GM18505 (cell line): ENCODE measurements around the gene SH2D3C.
"Not testable (repeated sequence)": the region's sequence is repeated elsewhere in the genome, so short reads cannot be mapped to it uniquely, and the experiment has no call there.

Experiments used
- ATAC-seq: cut with Tn5 transposase; IDR thresholded peaks from one replicate; pipeline ENCODE4 v1.9.1; 2021; ENCODE audit not compliant: unreplicated experiment
- POLR2A ChIP-seq: IDR thresholded peaks from 4 replicates; pipeline ENCODE4 v1.6.1; 2011; ENCODE audit warnings: borderline replicate concordance; ENCODE audit not compliant: insufficient read depth, insufficient read length; ENCODE audit errors: extremely low read depth

The SH2D3C gene

DNA sequence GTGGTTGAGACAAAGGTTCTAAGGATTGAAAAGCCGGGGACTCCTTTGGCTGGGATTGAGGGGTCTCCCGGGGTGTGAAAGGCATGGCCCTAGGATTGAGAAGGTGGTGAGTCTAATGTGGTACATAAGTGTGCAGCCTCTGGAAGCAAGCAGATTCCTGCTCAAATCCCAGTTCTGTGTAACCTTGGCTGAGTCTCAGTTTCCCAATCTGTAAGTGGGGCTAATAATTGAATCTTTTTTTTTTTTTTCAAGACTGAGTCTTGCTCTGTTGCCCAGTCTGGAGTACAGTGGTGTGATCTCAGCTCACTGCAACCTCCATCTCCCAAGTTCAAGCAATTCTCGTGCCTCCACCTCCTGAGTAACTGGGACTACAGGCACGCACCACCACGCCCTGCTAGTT, 5.9 kb downstream of the SH2D3C start:
- TF ChIP-seq POLR2A, result no peak
- ATAC-seq, result no peak

DNA sequence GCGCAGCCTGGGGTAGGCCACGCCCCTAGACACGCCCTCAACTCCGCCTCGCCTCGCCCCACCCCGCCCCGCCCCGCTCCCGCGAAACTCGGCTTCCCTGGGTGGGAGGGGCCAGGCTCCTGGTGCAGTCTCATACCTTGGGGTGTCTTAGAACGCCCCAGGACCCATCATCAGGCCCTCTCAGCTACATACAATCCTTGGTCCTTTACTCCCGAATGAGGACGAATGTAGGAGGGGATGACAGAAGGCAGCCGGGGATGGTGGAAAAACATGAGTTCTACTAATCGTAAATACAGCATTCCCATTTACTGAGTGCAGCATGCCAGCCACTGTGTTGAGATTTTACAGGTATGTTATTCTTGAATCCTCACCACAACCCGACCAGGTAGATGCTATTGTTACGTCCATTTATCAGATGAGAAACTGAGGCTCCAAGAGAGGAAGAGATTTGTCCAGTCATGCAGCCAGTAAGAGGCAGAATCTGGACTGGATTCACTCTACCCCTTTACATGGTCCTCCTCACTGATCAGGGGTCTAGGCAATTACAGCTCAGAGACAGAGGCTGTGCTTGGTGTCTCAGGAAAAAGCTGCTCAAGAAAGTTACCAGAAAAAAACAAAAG, 6.8 kb downstream of the SH2D3C start:
- ATAC-seq, result no peak
- no peak for TF ChIP-seq POLR2A

DNA sequence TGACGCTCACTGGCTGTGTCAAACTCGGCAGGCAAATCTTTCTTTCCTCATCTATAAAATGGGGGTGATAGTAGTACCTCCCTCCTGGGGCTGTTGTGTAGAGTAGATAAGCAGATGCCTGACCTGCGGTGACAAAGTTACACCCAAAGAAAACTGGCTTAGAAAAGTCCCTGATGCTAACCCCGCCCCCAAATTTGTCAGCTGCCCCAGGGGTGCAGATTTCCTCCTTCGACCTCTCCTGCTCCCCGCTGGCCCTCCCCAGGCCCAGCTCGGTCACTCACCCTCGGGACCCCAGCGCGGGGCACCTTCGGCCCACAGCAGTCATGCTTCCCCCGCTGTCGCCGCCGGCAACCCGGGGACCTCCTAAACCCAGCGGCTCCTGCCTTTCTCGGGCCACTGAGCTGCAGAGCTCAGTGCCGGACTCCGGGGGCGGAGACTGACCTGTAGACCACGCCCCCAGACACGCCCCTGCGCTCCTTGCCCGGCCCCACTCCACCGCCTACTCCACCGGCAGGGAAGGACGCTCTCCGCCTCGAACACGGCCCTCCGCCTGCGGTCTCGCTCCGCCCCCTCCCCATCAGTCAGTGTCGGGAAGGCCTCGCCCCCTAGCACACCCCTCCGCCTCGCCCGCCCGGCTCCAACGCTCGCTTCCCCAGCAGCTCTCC, 7.4 kb downstream of the SH2D3C start:
- ATAC-seq, result peak; percentile 83
- TF ChIP-seq POLR2A, result no peak

DNA sequence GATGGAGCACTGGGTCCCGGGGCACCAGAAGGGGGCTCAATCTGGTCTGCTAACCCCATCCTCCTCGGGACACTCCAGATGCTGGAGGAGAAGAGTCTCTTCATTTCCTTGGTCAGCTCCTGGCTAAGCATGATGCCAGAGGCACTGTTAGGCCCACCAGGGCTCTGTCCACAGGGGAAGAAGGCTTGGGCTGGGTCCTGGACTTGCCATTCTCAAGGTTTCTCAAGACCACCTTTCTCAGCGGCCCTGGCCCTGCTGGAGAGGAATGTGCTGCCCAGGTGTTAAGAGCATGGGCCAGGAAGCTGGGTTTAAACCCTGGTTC, 7.9 kb downstream of the SH2D3C start:
- ATAC-seq, result no peak
- TF ChIP-seq POLR2A, result no peak

DNA sequence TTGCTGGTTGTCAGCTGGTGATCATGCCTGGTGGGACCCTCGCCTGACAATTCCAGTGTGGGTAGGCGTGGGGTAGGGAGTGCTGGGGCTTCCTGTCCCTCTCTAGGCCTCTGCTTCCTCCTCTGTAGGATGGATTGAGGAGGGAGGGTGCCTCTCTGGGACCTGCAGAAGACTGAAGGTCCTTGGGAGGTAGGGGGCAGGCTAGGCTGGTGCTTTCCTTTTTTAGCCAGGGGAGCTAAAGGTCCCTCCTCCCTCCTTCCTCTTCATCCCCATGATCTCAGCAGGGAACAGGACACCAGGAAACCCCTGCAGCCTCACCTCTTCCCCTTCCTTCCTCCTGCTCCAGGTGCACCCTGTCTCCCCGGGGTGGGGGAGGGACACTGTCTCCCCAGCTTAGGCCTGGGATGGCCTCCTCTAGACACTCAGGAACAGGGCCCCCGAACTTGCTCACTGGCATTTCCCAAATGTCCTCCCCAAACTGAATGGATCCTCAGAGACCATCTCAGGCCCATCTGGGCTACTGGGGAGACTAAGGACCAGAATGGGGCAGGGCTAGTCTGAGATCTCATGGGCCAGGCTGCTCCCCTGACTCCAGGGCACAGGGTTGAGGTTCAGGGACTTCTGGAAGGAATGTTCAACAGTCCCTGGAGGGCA, 8.4 kb downstream of the SH2D3C start:
- TF ChIP-seq POLR2A, result no peak
- no peak for ATAC-seq

DNA sequence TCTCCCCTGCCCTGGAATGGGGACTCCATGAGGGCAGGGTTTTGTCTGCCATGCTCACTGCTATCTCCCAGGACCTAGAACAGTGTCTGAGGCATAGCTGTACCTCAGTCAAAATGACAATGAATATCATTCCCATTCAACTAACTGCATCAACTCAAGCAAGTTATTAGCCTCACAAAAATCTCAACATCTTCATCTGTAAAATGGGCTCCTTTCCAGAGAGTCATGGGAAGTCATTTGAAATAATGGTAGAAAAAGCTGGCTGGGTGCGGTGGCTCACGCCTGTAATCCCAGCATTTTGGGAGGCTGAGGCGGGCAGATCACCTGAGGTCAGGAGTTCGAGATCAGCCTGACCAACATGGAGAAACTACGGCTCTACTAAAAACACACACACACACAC, 9.4 kb downstream of the SH2D3C start:
- no peak for ATAC-seq
- TF ChIP-seq POLR2A, result no peak

DNA sequence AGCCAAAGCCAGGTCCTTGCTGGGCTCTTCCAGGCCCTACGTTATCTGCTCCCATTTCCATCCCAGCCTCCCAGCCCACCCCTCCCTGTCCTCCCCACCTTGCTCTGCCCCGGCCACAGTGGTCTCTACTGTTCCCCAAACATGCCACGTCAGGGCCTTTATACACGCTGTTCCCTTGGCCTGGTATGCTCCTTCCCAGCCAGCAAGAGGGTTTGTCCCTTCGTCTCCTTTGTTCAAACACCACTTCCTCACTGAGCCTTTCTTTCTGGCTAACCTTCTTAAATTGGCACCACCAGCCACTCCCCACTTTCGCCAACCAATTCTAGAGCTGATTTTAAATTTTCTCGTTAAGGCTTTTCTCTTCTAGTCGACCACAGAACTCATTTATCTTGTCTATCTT, 9.8 kb downstream of the SH2D3C start:
- ATAC-seq, result no peak
- no peak for TF ChIP-seq POLR2A

DNA sequence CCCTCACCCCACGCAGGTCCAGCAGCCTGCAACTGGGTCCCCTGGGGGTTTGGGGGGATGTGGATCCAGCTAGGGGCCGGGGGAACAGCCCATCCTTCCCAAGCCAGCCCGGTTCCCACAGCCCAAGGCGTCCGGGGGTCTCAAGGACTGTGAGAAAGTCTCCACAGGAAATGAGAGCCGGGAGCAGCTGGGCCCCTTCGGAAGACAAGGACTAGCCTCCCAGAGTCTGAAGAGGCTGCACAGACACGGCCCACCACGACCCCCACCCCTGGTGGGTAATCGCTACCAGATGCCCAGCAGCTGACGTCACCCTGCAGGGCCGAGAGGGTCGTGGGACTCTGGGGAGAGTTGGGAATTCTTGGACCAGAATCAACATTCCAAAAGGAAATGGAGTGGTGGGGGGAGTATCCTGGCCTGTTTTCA, 10.5 kb downstream of the SH2D3C start:
- ATAC-seq, result no peak
- no peak for TF ChIP-seq POLR2A

DNA sequence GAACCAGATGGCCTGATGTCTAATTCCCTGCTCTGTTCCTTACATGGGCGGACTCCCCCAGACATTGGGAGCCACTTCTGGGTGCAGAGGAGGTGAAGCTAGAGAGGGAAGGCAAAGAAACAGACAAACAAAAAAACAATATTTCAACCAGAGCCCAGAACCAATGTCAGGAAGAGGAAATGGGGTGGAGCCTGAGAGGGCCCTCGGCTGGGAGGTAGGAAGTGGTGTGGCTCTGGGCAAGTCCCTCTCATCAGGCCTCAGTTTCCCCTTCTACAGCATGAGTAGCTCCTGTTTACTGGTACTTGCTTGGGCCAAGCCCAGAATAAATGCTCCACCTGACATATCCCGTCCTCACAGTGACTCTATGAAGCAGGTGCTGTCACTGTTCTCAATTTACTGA, 11.1 kb downstream of the SH2D3C start:
- no peak for TF ChIP-seq POLR2A
- no peak for ATAC-seq

DNA sequence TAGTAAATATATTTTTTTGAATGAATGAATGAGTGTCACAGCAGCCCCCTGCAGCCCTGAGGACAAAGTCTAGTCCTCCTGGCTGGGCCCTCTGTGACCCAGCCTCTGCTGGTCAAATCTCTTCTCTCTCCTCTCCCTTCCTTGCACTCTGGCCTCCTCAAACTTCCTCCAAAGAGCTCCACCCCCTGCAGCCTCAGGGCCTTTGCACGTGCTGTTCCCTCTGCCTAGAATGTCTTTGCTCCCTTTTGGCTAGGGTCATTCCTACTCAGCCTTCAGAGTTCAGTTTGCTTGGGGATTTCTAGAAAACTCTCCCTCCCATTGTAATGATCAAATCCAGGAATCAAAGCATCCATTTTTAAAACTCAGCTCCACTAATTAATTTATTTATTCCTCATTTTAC, 13.0 kb downstream of the SH2D3C start:
- no peak for TF ChIP-seq POLR2A
- ATAC-seq, result no peak

DNA sequence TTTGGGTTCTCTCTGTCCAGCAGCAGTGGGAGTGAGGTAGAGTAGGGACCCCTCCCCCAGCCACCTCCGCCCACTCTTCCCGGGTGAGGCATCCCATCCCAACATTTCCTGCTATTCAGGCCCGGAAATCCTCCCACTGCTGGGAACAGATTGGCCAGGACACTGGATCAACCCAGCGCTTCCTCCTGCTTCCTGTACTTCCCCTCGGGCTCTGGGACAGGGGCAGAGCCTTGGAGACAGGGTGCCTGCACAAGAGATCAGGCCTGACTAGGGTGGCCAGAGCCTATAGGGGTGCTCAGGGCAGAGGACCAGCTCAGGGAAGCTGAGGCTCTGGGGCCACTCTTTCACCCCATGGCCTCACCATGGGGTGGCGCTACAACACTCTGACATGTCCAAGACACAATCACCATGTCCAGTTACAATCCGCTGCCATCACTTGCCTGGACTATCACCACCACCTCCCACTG, 14.5 kb downstream of the SH2D3C start:
- no peak for TF ChIP-seq POLR2A
- ATAC-seq, result no peak

DNA sequence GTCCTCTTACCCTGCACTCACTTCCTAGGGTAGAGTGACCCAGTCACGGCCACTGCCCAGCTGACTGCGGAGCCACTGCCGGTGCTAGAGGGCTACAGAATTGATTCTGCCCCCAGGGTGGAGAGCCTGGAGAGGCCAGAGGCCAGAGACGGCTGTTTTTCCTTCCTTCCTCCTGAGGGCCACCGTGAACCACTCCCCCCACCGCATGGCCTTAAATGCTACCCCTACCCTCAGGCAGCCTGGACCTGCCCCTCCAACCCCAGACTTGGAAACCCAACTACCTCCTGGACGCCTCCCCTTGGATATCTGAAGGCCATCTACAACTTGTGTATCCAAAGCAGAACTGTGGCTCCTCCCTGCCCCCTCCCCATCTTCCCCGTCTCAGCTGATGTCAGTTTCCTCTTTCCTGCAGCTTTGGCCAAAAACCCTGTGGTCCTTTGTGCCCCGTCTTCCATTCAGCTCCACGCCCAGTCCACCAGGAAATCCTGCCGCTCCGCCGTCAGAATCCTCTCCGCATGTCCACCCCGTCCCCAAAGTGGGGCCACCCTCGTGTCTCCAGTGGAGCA, 16.3 kb downstream of the SH2D3C start:
- TF ChIP-seq POLR2A, result no peak
- ATAC-seq, result no peak

DNA sequence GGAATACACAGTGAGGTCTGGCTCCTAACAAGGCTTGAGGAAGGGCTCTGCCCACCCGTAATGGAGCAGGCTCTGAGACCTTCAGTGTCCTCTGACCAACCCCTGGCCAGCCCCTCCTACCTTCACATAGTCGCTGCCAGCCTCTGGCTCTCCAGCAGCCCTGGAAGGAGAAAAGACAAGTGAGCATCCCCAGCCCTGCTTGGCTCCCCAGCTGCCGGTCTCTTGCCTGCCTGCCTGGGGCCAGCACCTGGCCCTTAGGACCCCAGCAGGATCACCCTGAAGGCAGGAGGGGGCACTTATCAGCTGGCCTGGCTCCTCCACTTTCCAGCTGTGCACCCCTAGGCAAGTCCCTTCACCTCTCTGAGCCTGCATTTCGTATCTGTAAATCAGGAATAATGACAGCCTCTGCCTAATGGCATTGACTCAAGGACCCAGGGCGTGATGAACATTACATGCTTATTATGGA, 16.9 kb downstream of the SH2D3C start:
- no peak for ATAC-seq
- TF ChIP-seq POLR2A, result no peak

DNA sequence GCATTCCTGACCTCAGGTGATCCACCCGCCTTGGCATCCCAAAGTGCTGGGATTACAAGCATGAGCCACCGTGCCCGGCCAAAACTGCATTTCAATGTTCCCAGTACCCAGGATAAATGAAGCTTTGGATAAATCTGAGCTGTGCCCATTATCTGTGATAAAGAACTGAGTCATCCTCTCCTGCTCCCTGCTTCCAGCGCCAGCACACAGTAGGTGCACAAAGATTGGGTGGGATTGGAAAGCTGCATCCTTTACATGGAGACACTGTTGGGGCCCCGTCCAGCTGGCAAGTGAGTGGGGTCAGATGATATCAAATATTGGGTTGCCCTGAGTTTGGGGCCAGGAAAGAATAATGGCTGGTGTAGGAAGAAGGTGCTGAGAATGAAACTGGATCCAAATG, 17.4 kb downstream of the SH2D3C start:
- no peak for ATAC-seq
- no peak for TF ChIP-seq POLR2A

DNA sequence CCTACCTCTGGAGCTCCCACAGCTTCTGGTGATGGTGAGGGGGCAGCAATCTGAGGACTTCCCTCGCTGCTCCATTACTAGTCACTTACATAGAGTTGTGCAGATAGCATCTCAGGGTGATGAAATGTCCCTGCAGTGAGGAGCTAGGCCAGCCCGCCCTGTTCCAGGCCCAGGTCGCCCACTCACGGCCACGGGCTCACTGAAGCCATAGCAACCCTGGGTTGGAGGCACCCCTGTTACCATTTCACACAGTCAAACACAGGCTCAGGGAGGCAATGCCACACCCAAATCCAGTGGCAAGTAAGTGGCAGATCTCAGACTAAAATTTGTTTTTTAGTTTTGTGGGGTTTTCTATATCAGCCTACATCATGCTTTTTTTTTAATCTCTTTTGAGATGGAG, 19.6 kb downstream of the SH2D3C start:
- no peak for ATAC-seq
- no peak for TF ChIP-seq POLR2A

DNA sequence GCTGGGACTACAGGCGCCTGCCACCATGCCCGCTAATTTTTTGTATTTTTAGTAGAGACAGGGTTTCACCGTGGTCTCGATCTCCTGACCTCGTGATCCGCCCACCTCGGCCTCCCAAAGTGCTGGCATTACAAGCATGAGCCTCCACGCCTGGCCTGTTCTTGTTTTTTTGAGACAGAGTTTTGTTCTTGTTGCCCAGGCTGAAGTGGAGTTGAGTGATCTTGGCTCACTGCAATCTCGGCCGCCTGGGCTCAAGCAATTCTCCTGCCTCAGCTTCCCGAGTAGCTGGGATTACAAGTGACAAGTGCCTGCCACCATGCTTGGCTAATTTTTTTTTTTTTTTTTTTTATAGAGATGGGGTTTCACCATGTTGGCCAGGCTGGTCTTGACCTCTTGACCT, 21.7 kb downstream of the SH2D3C start:
- not testable (repeated sequence) for ATAC-seq
